ENCODE results near the gene MYMK.

DNA sequence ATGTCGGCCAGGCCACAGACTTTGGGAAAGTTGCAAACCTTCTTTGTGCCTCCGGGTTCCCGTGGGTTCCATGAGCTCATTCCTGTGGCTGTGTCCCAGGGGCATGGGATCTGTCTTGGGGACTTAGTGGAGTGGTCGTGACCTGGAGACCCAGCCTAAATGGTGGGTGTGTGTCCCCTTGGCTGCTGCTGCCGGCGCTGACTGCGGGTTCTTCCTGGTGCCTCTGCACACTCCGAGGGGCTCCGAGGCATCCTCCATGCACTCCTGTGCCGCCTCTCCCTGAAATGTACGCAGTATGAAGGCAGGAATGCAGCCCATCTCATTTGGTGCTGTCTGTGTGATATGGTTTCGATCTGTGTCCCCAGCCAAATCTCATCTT, 24.9 kb downstream of the MYMK start:
- TF ChIP-seq, protein P1, sequence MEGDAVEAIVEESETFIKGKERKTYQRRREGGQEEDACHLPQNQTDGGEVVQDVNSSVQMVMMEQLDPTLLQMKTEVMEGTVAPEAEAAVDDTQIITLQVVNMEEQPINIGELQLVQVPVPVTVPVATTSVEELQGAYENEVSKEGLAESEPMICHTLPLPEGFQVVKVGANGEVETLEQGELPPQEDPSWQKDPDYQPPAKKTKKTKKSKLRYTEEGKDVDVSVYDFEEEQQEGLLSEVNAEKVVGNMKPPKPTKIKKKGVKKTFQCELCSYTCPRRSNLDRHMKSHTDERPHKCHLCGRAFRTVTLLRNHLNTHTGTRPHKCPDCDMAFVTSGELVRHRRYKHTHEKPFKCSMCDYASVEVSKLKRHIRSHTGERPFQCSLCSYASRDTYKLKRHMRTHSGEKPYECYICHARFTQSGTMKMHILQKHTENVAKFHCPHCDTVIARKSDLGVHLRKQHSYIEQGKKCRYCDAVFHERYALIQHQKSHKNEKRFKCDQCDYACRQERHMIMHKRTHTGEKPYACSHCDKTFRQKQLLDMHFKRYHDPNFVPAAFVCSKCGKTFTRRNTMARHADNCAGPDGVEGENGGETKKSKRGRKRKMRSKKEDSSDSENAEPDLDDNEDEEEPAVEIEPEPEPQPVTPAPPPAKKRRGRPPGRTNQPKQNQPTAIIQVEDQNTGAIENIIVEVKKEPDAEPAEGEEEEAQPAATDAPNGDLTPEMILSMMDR (IDR thresholded peaks at IDR 0.05): no peak
- no peak for TF ChIP-seq POLR2A (IDR thresholded peaks at IDR 0.05)
